WERI-Rb-1 (cell line): Measurements from ENCODE around the gene RSPH1.

ENCODE experiments used
- DNase-seq: peaks from one replicate; pipeline ENCODE4 v3.0.0-alpha.2; 2020
- H3K27ac ChIP-seq: fragments of 250-450 bp; sonication (Bioruptor Pico); 2 replicates; pipeline ENCODE4 v1.5.1; 2020; ENCODE audit warnings: mild to moderate bottlenecking, moderate library complexity
- H3K27me3 ChIP-seq: fragments of 250-450 bp; sonication (Bioruptor Pico); 2 replicates; pipeline ENCODE4 v1.5.1; 2021; ENCODE audit warnings: mild to moderate bottlenecking, low read depth, moderate library complexity; ENCODE audit not compliant: insufficient read depth, severe bottlenecking
- H3K36me3 ChIP-seq: fragments of 250-450 bp; sonication (Bioruptor Pico); 2 replicates; pipeline ENCODE4 v1.5.1; 2020; ENCODE audit warnings: mild to moderate bottlenecking, moderate library complexity
- H3K4me3 ChIP-seq: 2 replicates; pipeline ENCODE4 v1.5.1; 2011; ENCODE audit warnings: low read depth, mild to moderate bottlenecking, control low read depth, low read length
- H3K9me3 ChIP-seq: fragments of 250-450 bp; sonication (Bioruptor Pico); 2 replicates; pipeline ENCODE4 v1.5.1; 2021; ENCODE audit warnings: mild to moderate bottlenecking, moderate library complexity; ENCODE audit not compliant: severe bottlenecking
- CTCF ChIP-seq: IDR thresholded peaks from 2 replicates; pipeline ENCODE4 v1.5.1; 2011; ENCODE audit warnings: low read depth, mild to moderate bottlenecking, control low read depth, inconsistent platforms, low read length

RSPH1 gene

GRCh38 chr21:42469272-42469671 lies 26.8 kb downstream of the RSPH1 start:
- Histone ChIP-seq H3K27me3 (no peaks in the 10 kb centered on the region), H3K27ac (no peak overlapping the region), H3K9me3 (no peaks in the 10 kb centered on the region), H3K4me3 (no peak overlapping the region), H3K36me3 (no peaks in the 10 kb centered on the region)
- no peak for TF ChIP-seq CTCF
- no peak for DNase-seq

GRCh38 chr21:42468491-42469131 lies 27.4 kb downstream of the RSPH1 start:
- no peak overlapping the region for H3K4me3 ChIP-seq
- TF ChIP-seq CTCF, result no peak
- no peak overlapping the region for H3K27ac ChIP-seq
- no peaks in the 10 kb centered on the region for H3K9me3 ChIP-seq
- H3K36me3 ChIP-seq, result no peaks in the 10 kb centered on the region
- DNase-seq, result no peak
- H3K27me3 ChIP-seq, result no peaks in the 10 kb centered on the region

GRCh38 chr21:42467140-42467983 lies 28.7 kb downstream of the RSPH1 start:
- no peak overlapping the region for H3K27ac ChIP-seq
- peak; percentile 65 for TF ChIP-seq CTCF
- no peaks in the 10 kb centered on the region for H3K27me3 ChIP-seq
- peak; percentile 44 for DNase-seq
- H3K36me3 ChIP-seq, result no peaks in the 10 kb centered on the region
- H3K9me3 ChIP-seq, result no peaks in the 10 kb centered on the region
- H3K4me3 ChIP-seq, result no peak overlapping the region

GRCh38 chr21:42466700-42467099 lies 29.3 kb downstream of the RSPH1 start:
- no peak for DNase-seq
- no peak overlapping the region for H3K27ac ChIP-seq
- H3K4me3 ChIP-seq, result no peak overlapping the region
- no peaks in the 10 kb centered on the region for H3K9me3 ChIP-seq
- no peaks in the 10 kb centered on the region for H3K27me3 ChIP-seq
- H3K36me3 ChIP-seq, result no peaks in the 10 kb centered on the region
- TF ChIP-seq CTCF, result no peak

GRCh38 chr21:42465803-42466127 lies 30.3 kb downstream of the RSPH1 start:
- no peak for TF ChIP-seq CTCF
- H3K27ac ChIP-seq, result no peak overlapping the region
- peaks cover 2% of the 10 kb centered on the region for H3K27me3 ChIP-seq
- no peak for DNase-seq
- H3K36me3 ChIP-seq, result no peaks in the 10 kb centered on the region
- H3K4me3 ChIP-seq, result no peak overlapping the region
- no peaks in the 10 kb centered on the region for H3K9me3 ChIP-seq
